ENCODE data around the gene B4GALT4.

GRCh38 chr3:119279101-119279554 is 38.5 kb upstream of the B4GALT4 start:
- TF ChIP-seq CTCF (IDR thresholded peaks at IDR 0.05), result no peak
- no peak for TF ChIP-seq CHD2 (IDR thresholded peaks at IDR 0.05; ENCODE audit: low read length, partially characterized antibody)
- no peak for TF ChIP-seq FOSL2 (IDR thresholded peaks at IDR 0.05; ENCODE audit: borderline replicate concordance, low read depth)
- no peak for TF ChIP-seq POLR2AphosphoS5 (IDR thresholded peaks at IDR 0.05; ENCODE audit: low read depth, low read length)
- TF ChIP-seq JUND (IDR thresholded peaks at IDR 0.05), result no peak
- no peak for TF ChIP-seq ZBTB33 (IDR thresholded peaks at IDR 0.05; ENCODE audit: borderline replicate concordance, low read depth)
- TF ChIP-seq SMC3 (IDR thresholded peaks at IDR 0.05; ENCODE audit: low read depth, low read length), result no peak
- no peak for TF ChIP-seq EP300 (IDR thresholded peaks at IDR 0.05; ENCODE audit: borderline replicate concordance in 1 of 2, low read depth in 1 of 2, low read length in 1 of 2)
